GM18507 (cell line): Measurements from ENCODE around the gene SIX3.

Source experiments
- DNase-seq: peaks from one replicate; pipeline ENCODE4 v3.0.0; 2011; ENCODE audit warnings: low read depth; ENCODE audit not compliant: insufficient read length; ENCODE audit errors: extremely low spot score
- FAIRE-seq: peaks from 2 replicates; lab custom pipeline; 2011; peaks lifted over from hg19 to GRCh38; lab: Jason Lieb, UNC

SIX3 gene

DNA sequence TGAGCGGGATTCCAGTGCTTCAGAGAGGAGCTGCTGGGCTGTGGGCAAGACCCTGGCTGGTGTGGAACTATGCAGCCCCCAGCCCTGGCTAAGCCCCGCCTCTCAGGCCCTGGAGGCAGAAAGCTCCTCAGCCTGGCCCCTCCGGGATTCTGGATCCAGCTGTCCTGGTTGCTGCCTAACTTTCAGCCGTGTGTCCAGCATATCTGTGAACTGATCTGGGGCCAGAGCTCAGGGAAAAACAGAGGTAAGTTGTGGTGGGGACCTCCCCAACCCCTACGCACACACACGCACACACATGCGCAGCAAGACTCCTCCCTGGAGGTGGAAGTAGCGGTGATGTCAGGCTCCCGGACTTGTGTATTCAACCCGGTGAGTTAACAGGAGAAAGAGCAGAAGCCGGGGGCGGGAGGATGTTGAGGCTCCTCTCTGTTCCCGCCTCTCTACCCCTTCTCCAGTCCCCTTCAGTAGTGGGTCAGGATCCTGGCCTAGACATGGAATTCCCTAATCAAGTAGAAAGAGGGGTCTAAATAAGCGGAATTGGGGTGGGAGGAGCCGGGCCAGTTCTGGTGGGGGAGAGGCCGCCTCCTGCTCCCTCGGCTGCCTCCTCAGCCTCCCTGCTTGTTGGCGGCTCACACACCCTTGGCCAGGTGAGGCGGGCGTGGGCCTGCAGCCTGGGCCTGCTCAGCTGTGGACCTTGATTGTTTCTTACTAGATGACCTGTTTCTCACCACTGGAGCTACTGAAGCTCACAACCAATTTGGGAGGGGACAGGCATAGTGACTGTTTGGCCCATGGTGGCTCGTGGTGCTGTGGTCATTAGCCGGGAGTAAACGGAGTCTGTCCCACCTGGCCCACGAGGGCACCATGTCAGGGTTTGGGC is 34.3 kb downstream of the SIX3 start:
- DNase-seq (no peak), FAIRE-seq (no peak)

DNA sequence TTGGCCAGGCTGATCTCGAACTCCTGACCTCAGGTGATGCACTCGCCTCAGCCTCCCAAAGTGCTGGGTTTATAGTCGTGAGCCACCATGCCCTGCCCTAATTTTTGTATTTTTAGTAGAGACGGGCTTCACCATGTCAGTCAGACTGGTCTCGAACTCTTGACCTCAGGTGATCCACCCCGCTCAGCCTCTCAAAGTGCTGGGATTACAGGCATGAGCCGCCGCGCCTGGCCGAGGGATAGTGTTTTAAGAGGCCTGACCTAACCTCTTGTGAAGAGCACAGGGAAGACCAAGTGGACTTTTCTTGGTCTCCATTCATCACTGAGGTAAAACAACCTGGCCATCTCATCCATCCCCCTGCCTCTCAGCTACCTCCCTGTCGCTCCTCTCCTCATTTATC is 38.1 kb downstream of the SIX3 start:
- no peak for FAIRE-seq
- no peak for DNase-seq

DNA sequence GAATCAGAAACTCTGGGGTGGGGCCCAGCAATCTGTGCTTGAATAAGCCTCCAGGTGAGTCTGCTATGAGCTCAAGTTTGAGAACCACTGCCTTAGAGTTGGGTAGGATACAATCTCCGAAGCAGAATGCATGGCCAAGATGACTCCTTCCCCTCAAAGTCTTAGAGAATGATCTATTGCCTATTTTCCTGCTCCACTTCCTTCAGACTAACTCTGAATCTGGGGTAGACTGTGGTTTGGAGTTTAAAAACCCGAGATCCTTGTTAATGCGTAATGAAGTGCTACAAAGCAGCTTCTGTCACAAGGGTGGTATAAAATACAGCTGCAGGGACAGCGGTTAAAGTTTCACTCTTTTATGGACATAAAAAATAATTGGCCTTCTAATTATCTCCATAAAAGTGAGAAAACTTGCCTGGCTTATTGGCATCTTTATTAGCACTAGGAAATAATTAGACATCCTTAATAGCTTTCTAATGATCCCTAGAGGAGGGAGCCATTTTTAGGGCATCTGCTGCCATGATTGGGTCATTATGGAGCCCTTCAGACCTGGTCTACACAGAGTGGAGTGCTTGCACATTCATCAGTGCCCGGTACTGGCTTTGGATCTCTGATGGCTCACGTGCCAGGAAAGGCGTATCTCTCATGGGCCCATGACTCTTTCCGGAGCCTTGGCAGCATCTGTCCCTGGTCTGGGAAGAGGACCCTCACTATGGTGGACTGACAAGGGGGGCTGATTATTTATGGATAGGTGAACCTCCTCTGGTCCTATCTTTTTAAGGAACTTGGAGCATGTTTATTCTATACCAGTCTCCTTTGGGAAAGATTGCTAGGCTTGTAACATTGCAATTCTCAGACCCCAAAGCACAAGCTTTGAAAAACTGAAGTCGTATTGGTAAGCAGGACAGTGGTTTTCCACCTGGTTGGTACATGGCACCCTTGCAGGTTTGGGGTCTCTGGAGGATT is 39.5 kb downstream of the SIX3 start:
- DNase-seq = no peak
- FAIRE-seq = no peak

DNA sequence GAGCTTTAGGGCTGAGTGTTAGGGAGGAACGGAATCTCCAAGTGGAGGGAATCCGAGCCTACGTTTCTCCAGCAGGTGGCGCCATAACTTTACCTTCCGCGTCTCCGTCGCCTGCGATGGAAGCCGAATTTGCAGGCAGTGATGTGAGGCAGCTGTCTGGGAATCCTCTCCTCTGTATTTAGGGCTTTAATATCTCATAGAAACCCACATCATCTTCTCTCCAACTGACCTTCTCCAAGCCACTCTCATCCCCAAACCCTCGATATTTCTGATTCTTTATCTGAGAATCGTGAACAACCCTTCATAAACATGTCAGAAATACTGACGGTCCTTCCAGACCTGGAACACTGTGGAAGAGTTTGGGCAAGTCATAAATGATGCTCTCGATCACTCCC is 40.2 kb downstream of the SIX3 start:
- DNase-seq = peak; percentile 45

DNA sequence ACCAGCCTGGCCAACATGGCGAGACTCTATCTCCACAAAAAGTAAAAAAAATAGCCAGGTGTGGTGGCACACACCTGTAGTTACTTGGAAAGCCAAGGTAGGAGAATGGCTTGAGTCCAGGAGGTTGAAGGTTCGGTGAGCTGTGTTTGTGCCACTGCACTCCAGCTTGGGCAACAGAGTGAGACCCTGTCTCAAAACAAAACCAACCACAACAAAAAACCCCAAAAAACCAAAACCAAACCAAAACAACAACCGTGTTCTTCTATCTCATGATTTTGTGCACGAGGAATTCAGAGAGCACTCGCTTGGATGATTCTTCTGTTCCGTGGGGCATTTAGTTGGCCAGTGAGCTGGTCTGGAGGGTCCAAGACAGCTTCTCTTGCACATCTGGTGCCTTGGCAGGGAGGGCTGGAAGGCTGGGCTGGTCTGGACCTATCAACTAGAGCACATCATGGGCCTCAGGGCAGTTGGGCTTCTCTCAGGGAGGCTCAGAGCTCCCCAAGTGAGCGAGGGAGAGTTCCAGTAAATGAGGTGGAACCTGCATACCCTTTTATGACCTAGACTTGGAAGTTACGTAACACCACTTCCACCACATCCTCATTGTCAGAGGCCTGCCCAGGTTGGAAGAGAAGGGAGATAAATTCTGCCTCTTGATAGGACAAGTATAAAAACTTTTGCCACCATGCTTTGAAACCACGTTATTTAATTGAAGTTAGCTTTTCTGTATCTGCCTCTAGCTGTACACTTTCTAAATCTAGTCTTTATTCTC is 42.5 kb downstream of the SIX3 start:
- DNase-seq = no peak
- no peak for FAIRE-seq

More for the DNA sequence above, 40.2 kb downstream of the SIX3 start:
- FAIRE-seq = peak; percentile 86

DNA sequence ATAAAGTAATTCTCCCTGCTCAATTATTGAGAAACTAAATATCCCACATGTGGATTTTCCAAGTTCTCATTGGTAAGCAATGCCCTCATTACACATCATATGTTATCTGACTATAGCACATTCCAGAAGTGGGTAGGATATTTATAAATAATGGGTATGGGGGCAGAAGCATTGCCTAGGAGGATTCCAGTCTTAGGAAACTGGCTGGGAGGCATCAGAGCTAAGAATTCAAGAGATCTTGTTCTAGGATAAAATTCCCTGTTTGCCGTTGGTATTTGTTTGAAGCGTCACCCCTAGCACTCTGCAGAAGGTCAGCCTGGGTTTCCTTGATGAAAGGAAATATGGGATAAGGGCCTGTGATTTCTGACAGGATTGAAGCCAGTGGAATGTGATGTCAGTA is 47.7 kb downstream of the SIX3 start:
- FAIRE-seq = no peak
- DNase-seq = no peak

DNA sequence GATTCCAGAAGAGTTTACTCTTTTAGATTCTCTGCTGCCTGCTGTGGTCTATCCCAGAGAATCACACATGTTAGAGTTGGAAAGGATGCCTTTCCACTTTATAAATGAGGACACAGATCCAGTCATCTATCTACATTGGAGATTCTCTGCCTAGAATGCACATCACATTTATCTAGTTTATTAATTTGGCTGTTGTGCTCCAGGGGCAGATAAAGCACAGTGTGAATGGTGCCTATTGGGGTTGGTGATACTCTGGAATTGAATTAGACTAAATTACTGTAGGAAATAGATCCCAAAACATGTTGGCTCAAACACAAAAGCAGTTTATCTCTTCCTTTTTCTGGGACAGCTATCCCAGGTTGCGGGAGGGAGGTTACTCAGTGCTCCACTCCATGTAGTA is 52.9 kb downstream of the SIX3 start:
- FAIRE-seq (no peak), DNase-seq (no peak)
